Tibial nerve (tissue), 4 donors: Measurements from ENCODE around the gene ADAMTS12. TPM values are rescaled to one million over a fixed set of nuclear protein-coding genes. Genes with fewer than 3 reads are reported as not detected.

ENCODE experiments used
- DNase-seq, 2 donors: peaks; one replicate each; pipeline ENCODE4 v3.0.0-alpha.2; 2019; ENCODE audit warnings: low spot score in 2 of 2
- H3K27ac ChIP-seq, 4 donors: fragments of 200-600 bp; sonication (generic) in 3 of 4; one replicate each; pipeline ENCODE4 v1.5.1; 2017 to 2019; ENCODE audit warnings: mild to moderate bottlenecking in 1 of 4
- H3K27me3 ChIP-seq, 2 donors: fragments of 200-600 bp; sonication (generic) in 1 of 2; one replicate each; pipeline versions ENCODE4 v1.5.1 to v1.6.0; 2017 to 2019
- H3K36me3 ChIP-seq, 3 donors: fragments of 200-600 bp; sonication (generic); one replicate each; pipeline ENCODE4 v1.5.1; 2018 to 2019
- H3K4me1 ChIP-seq, 4 donors: fragments of 200-600 bp; sonication (generic) in 3 of 4; one replicate each; pipeline ENCODE4 v1.5.1; 2017 to 2019
- H3K4me3 ChIP-seq, 4 donors: fragments of 200-600 bp; sonication (generic) in 3 of 4; one replicate each; pipeline ENCODE4 v1.5.1; 2017 to 2019; ENCODE audit warnings: mild to moderate bottlenecking in 1 of 4, moderate library complexity in 1 of 4
- H3K9me3 ChIP-seq, 4 donors: fragments of 200-600 bp; sonication (generic) in 3 of 4; one replicate each; pipeline ENCODE4 v1.5.1; 2017 to 2019
- EP300 ChIP-seq, 2 donors: sonication (generic); formaldehyde crosslinking; IDR thresholded peaks; one replicate each; pipeline ENCODE4 v1.6.1; 2017; ENCODE audit warnings: antibody characterized with exemption in 2 of 2, mild to moderate bottlenecking in 1 of 2
- POLR2A ChIP-seq, 2 donors: fragments of 450-650 bp; IDR thresholded peaks; one replicate each; pipeline ENCODE4 v1.6.1; 2017; ENCODE audit warnings: antibody characterized with exemption in 2 of 2, mild to moderate bottlenecking in 2 of 2, moderate library complexity in 2 of 2
- WGBS, 2 donors: methylation state at CpG; one replicate each; pipeline ENCODE4 v1.1.5; 2018; 5-methylcytosine and 5-hydroxymethylcytosine counted together
- total RNA-seq, 4 donors: library from RNA; depleted of rRNA; stranded (reverse); fragments of >200 nt; gene quantifications; one replicate each; pipeline ENCODE4 v1.1.0, GENCODE V29; 2016
- TF ChIP-seq, protein P1 (sequence below), 5 experiments: fragments of 200-600 bp in 3 of 5; fragments of 450-650 bp in 2 of 5; sonication (generic) in 3 of 5; IDR thresholded peaks; one replicate each; pipeline ENCODE4 v1.5.1; 2016 to 2019; ENCODE audit warnings: antibody characterized with exemption in 5 of 5, mild to moderate bottlenecking in 3 of 5, moderate library complexity in 2 of 5

Gene ADAMTS12
- total RNA-seq, 4 donors from 2014 or later: 7.1 to 10.4 (median 9.7) TPM

DNA sequence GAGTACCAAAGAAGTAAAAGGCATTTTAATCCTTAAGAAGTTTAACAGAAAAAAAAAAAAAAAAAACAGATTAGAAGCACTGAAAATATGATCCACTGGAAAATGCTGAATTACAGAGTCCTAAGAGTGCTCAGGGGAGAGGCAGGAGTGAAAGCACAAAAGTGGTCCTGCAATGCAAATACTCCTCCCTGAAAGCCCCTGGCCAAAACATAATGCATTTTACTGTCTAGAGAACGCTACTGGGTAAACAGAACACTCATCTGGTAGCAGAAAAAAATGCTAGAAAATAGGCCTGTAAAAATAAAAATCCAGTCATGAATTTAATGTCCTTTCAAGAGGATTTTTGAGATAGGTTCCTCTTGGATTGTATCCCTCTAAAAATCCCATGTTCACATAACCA lies 81.9 kb downstream of the ADAMTS12 start:
- WGBS, 2 donors: 30% methylated on average over 1 of the region's 1 CpG
- TF ChIP-seq, protein P1, sequence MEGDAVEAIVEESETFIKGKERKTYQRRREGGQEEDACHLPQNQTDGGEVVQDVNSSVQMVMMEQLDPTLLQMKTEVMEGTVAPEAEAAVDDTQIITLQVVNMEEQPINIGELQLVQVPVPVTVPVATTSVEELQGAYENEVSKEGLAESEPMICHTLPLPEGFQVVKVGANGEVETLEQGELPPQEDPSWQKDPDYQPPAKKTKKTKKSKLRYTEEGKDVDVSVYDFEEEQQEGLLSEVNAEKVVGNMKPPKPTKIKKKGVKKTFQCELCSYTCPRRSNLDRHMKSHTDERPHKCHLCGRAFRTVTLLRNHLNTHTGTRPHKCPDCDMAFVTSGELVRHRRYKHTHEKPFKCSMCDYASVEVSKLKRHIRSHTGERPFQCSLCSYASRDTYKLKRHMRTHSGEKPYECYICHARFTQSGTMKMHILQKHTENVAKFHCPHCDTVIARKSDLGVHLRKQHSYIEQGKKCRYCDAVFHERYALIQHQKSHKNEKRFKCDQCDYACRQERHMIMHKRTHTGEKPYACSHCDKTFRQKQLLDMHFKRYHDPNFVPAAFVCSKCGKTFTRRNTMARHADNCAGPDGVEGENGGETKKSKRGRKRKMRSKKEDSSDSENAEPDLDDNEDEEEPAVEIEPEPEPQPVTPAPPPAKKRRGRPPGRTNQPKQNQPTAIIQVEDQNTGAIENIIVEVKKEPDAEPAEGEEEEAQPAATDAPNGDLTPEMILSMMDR (IDR thresholded peaks at IDR 0.05): no peak
- Histone ChIP-seq H3K36me3 (no peaks in the 10 kb centered on the region), H3K4me3 (no peak overlapping the region), H3K27me3 (no peaks in the 10 kb centered on the region), H3K4me1 (no peaks in the 10 kb centered on the region), H3K27ac (no peak overlapping the region), H3K9me3 (no peaks in the 10 kb centered on the region)
- DNase-seq: no peak

- no peaks in the 10 kb centered on the region for H3K27me3 ChIP-seq
- no peaks in the 10 kb centered on the region for H3K9me3 ChIP-seq
- H3K27ac ChIP-seq: no peak overlapping the region
- H3K4me3 ChIP-seq: no peak overlapping the region
- WGBS, 2 donors: 62 to 66% methylated on average over 4 of the region's 4 CpGs
- H3K4me1 ChIP-seq: no peaks in the 10 kb centered on the region
- no peak for DNase-seq
- TF ChIP-seq POLR2A (IDR thresholded peaks at IDR 0.05): no peak
- TF ChIP-seq, protein P1 (IDR thresholded peaks at IDR 0.05): no peak
- TF ChIP-seq EP300 (IDR thresholded peaks at IDR 0.05): no peak
- H3K36me3 ChIP-seq: no peaks in the 10 kb centered on the region
These were observed 83.1 kb downstream of the ADAMTS12 start for GRCh38 chr5:33808699-33809098.

DNA sequence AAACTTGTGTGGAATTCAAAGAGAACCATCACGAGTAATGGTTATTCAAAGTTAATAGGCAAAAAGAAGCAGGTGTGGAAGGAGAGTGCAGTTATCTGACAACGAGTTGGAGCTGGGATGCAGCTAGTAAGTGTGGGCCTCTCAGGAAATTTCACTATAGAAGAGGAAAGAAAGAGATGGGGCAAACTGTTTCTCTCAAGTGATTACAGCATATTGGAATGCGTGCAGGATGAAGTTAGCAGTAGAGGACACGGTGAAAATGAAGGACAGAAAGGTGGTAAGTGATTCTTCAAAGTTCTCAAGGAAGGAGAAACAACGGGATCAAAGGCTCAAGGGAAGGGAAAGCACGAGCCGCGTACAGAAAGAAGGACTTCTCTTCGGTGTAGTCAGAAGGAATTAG lies 84.0 kb downstream of the ADAMTS12 start:
- H3K4me3 ChIP-seq: no peak overlapping the region
- H3K27ac ChIP-seq: no peak overlapping the region
- no peak for DNase-seq
- TF ChIP-seq EP300 (IDR thresholded peaks at IDR 0.05) (no peak), POLR2A (IDR thresholded peaks at IDR 0.05) (no peak)
- TF ChIP-seq, protein P1 (IDR thresholded peaks at IDR 0.05): no peak
- no peaks in the 10 kb centered on the region for H3K9me3 ChIP-seq
- H3K36me3 ChIP-seq: no peaks in the 10 kb centered on the region
- H3K27me3 ChIP-seq: no peaks in the 10 kb centered on the region
- H3K4me1 ChIP-seq: no peaks in the 10 kb centered on the region
- 76 to 89% methylated on average over 9 of the region's 9 CpGs for whole genome bisulfite sequencing, 2 donors

DNA sequence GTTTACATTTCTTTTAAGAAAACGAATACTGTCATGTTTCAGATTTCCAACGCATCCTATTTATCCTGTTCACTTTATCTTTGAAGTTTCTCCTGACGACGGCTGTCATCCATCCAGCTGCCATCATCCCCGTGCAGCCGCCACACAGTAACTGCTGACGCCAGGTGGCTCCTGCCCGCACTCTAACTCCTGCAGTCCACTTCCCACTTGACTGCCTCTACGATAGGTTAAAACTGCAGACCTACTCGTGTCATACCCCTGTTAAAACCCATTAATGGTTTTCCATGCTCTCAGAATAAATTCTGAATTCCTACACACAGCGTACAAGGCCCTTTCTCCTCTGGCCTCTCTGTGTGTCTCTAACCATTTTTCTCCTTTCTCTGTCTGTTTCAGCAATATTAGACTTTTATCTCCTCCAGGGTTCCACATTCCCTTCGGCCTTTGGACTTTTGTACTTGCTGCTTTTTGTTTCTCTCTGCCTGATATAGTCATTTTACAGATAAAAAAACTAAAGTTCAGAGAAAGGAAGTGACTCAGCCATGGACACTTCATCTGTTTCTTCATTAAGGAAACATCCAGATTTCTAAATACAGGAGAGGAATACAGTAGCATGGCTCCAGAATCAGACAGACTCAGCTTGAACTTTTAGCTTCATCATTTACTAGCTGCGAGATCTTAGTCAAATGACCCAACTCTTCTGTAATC lies 84.9 kb downstream of the ADAMTS12 start:
- Histone ChIP-seq H3K4me3 (no peak overlapping the region), H3K4me1 (no peaks in the 10 kb centered on the region), H3K27ac (no peak overlapping the region), H3K36me3 (no peaks in the 10 kb centered on the region), H3K27me3 (no peaks in the 10 kb centered on the region), H3K9me3 (no peaks in the 10 kb centered on the region)
- TF ChIP-seq EP300 (IDR thresholded peaks at IDR 0.05) (no peak), POLR2A (IDR thresholded peaks at IDR 0.05) (no peak)
- TF ChIP-seq, protein P1 (IDR thresholded peaks at IDR 0.05): no peak
- 84 to 89% methylated on average over 13 of the region's 13 CpGs for WGBS, 2 donors
- DNase-seq: no peak

DNA sequence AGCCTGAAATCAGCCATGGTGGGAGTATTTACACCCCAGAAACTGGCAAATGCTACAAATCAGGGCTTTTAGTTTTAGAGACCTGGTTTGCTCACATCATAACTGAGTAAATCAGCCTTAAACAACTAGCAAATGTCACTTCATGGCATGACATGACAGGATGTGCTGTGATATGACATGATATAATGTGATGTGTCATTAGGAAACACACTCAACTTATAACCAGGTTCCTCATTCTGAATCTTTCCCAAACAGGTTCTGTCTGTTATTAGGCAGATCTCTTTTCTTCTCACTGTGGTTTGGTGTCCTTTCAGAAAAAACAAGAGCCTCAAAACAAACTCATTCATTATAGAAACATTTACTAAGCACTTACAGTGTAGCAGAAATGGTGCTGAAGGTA lies 90.5 kb downstream of the ADAMTS12 start:
- DNase-seq: no peak
- Histone ChIP-seq H3K4me1 (no peaks in the 10 kb centered on the region), H3K4me3 (no peak overlapping the region), H3K27ac (no peak overlapping the region), H3K9me3 (no peaks in the 10 kb centered on the region), H3K27me3 (no peaks in the 10 kb centered on the region), H3K36me3 (no peaks in the 10 kb centered on the region)
- TF ChIP-seq POLR2A (IDR thresholded peaks at IDR 0.05) (no peak), EP300 (IDR thresholded peaks at IDR 0.05) (no peak)
- TF ChIP-seq, protein P1 (IDR thresholded peaks at IDR 0.05): no peak
